HepG2 (cell line): ENCODE data around the gene MICALL2. TPM values are rescaled to one million over a fixed set of nuclear protein-coding genes. Genes with fewer than 3 reads are reported as not detected.

ENCODE experiments used
- GPN1 ChIP-seq: sonication (generic); formaldehyde crosslinking; IDR thresholded peaks from 2 replicates; pipeline ENCODE4 v1.5.1; 2020; ENCODE audit warnings: missing genetic modification reagents, borderline replicate concordance
- THAP11 ChIP-seq: IDR thresholded peaks from 2 replicates; pipeline ENCODE4 v1.6.1; 2016; ENCODE audit warnings: missing biosample characterization, missing genetic modification reagents
- ZNF274 ChIP-seq: sonication (generic); formaldehyde crosslinking; IDR thresholded peaks from 2 replicates; pipeline ENCODE4 v1.5.1; 2020; ENCODE audit warnings: mild to moderate bottlenecking, missing genetic modification reagents
- polyA plus RNA-seq, 8 experiments: library from polyadenylated mRNA; depleted of rRNA in 3 of 8; stranded (reverse) in 7 of 8; unstranded in 1 of 8; fragments of >200 nt; fragmentation: Illumina TruSeq in 4 of 8; extraction: Trizol in 4 of 8; gene quantifications; 2 replicates each; pipeline versions ENCODE4 v1.2.1 to v1.2.3, GENCODE V29; 2011 to 2016; ENCODE audit warnings: low read depth in 4 of 8, missing spikeins in 1 of 8, mixed read lengths in 1 of 8; ENCODE audit not compliant: insufficient read depth in 1 of 8
- total RNA-seq, 5 experiments: library from RNA; depleted of rRNA; stranded (reverse); fragments of >200 nt; fragmentation: Illumina TruSeq; extraction: Trizol; gene quantifications; 2 replicates each; pipeline ENCODE4 v1.2.3, GENCODE V29; 2016; ENCODE audit warnings: low read depth in 1 of 5
- TF ChIP-seq, protein P1 (sequence below): sonication (generic); formaldehyde crosslinking; IDR thresholded peaks from 2 replicates; pipeline ENCODE4 v1.5.1; 2020; ENCODE audit warnings: missing genetic modification reagents, mild to moderate bottlenecking, borderline replicate concordance
- TF ChIP-seq, protein P2 (sequence below), 2 experiments: sonication (generic) in 1 of 2; formaldehyde crosslinking in 1 of 2; IDR thresholded peaks; 2 replicates each; pipeline versions ENCODE4 v1.6.1 to v1.9.0; 2014 to 2022; ENCODE audit warnings: antibody characterized with exemption in 1 of 2, borderline replicate concordance in 1 of 2, inconsistent platforms in 1 of 2, low read depth in 1 of 2, missing genetic modification reagents in 1 of 2
- TF ChIP-seq, protein P3 (sequence below): sonication (generic); formaldehyde crosslinking; IDR thresholded peaks from 2 replicates; pipeline ENCODE4 v1.4.0; 2020; ENCODE audit warnings: missing genetic modification reagents, borderline replicate concordance
- TF ChIP-seq, protein P4 (sequence below): sonication (generic); formaldehyde crosslinking; IDR thresholded peaks from 2 replicates; pipeline ENCODE4 v1.4.0; 2020; ENCODE audit warnings: missing genetic modification reagents

Gene MICALL2
- total and polyA plus RNA-seq, 2 of the 13 experiments (the other 11 are each of a cell fraction or from before 2014, with no cell fraction given), result 5.8 to 12.4 TPM

DNA sequence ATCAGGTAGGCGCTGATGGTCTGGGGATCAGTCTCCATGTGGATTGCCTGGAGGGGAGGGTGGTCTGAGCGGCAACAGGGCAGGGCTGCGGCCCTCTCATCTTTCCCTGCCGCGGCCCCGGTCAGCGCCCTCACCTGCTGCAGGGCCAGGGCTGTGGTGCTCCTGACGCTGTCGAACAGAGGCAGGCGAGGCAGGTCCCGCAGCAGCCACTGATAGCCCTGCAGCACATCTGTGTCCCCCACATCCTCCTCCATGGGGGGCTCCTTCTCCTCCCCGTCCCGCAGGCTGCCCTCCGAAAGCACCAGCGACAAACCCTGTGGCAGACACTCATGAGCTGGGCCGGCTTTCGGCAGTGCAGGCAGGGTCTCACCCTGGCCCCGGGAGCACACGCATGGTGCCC lies 25.9 kb upstream of the MICALL2 start (continued):
- TF ChIP-seq ZNF274 (CRISPR knock-in tag) (no peak), GPN1 (no peak), THAP11 (CRISPR knock-in tag) (no peak)
- TF ChIP-seq, protein P1, sequence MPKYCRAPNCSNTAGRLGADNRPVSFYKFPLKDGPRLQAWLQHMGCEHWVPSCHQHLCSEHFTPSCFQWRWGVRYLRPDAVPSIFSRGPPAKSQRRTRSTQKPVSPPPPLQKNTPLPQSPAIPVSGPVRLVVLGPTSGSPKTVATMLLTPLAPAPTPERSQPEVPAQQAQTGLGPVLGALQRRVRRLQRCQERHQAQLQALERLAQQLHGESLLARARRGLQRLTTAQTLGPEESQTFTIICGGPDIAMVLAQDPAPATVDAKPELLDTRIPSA (CRISPR knock-in tag), result no peak
- TF ChIP-seq, protein P2, sequence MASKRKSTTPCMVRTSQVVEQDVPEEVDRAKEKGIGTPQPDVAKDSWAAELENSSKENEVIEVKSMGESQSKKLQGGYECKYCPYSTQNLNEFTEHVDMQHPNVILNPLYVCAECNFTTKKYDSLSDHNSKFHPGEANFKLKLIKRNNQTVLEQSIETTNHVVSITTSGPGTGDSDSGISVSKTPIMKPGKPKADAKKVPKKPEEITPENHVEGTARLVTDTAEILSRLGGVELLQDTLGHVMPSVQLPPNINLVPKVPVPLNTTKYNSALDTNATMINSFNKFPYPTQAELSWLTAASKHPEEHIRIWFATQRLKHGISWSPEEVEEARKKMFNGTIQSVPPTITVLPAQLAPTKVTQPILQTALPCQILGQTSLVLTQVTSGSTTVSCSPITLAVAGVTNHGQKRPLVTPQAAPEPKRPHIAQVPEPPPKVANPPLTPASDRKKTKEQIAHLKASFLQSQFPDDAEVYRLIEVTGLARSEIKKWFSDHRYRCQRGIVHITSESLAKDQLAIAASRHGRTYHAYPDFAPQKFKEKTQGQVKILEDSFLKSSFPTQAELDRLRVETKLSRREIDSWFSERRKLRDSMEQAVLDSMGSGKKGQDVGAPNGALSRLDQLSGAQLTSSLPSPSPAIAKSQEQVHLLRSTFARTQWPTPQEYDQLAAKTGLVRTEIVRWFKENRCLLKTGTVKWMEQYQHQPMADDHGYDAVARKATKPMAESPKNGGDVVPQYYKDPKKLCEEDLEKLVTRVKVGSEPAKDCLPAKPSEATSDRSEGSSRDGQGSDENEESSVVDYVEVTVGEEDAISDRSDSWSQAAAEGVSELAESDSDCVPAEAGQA (IDR thresholded peaks at IDR 0.05; ENCODE audit: low read depth), result no peak
- TF ChIP-seq, protein P2 (CRISPR knock-in tag; IDR thresholded peaks at IDR 0.05; ENCODE audit: borderline replicate concordance), result no peak
- TF ChIP-seq, protein P3, sequence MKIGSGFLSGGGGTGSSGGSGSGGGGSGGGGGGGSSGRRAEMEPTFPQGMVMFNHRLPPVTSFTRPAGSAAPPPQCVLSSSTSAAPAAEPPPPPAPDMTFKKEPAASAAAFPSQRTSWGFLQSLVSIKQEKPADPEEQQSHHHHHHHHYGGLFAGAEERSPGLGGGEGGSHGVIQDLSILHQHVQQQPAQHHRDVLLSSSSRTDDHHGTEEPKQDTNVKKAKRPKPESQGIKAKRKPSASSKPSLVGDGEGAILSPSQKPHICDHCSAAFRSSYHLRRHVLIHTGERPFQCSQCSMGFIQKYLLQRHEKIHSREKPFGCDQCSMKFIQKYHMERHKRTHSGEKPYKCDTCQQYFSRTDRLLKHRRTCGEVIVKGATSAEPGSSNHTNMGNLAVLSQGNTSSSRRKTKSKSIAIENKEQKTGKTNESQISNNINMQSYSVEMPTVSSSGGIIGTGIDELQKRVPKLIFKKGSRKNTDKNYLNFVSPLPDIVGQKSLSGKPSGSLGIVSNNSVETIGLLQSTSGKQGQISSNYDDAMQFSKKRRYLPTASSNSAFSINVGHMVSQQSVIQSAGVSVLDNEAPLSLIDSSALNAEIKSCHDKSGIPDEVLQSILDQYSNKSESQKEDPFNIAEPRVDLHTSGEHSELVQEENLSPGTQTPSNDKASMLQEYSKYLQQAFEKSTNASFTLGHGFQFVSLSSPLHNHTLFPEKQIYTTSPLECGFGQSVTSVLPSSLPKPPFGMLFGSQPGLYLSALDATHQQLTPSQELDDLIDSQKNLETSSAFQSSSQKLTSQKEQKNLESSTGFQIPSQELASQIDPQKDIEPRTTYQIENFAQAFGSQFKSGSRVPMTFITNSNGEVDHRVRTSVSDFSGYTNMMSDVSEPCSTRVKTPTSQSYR (CRISPR knock-in tag), result no peak
- TF ChIP-seq, protein P4, sequence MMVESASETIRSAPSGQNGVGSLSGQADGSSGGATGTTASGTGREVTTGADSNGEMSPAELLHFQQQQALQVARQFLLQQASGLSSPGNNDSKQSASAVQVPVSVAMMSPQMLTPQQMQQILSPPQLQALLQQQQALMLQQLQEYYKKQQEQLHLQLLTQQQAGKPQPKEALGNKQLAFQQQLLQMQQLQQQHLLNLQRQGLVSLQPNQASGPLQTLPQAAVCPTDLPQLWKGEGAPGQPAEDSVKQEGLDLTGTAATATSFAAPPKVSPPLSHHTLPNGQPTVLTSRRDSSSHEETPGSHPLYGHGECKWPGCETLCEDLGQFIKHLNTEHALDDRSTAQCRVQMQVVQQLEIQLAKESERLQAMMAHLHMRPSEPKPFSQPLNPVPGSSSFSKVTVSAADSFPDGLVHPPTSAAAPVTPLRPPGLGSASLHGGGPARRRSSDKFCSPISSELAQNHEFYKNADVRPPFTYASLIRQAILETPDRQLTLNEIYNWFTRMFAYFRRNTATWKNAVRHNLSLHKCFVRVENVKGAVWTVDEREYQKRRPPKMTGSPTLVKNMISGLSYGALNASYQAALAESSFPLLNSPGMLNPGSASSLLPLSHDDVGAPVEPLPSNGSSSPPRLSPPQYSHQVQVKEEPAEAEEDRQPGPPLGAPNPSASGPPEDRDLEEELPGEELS, result no peak
